Cardiac fibroblast (primary cell): ENCODE results near the gene GDPD1.
"Not testable (repeated sequence)": the region's sequence is repeated elsewhere in the genome, so short reads cannot be mapped to it uniquely, and the experiment has no call there.

Experiments used
- DNase-seq, 2 donors: peaks; one replicate each; pipeline versions ENCODE4 v3.0.0 to v3.0.0-alpha.2; 2010; ENCODE audit warnings: low read depth in 2 of 2
- H3K4me3 ChIP-seq, 2 donors: replicated peaks in 1 of 2; 1 replicate in 1 of 2; 2 replicates in 1 of 2; pipeline ENCODE4 v1.5.1; 2011; ENCODE audit warnings: low read depth in 2 of 2, low read length in 2 of 2, mild to moderate bottlenecking in 2 of 2, moderate library complexity in 1 of 2
- CTCF ChIP-seq: IDR thresholded peaks from one replicate; pipeline ENCODE4 v1.5.1; 2011; ENCODE audit warnings: low read depth, mild to moderate bottlenecking, low read length, inconsistent platforms

The GDPD1 gene

GRCh38 chr17:59310263-59310920 lies 90.1 kb downstream of the GDPD1 start:
- TF ChIP-seq CTCF: no peak
- no peak for DNase-seq
- H3K4me3 ChIP-seq: no peak overlapping the region

GRCh38 chr17:59311051-59311468 lies 90.7 kb downstream of the GDPD1 start:
- peak; percentile 69 to 73 for DNase-seq
- TF ChIP-seq CTCF: peak; percentile 71
- no peak overlapping the region for H3K4me3 ChIP-seq

GRCh38 chr17:59311521-59311920 lies 91.2 kb downstream of the GDPD1 start:
- DNase-seq, H3K4me3 ChIP-seq: not testable (repeated sequence)

GRCh38 chr17:59315866-59316265 lies 95.6 kb downstream of the GDPD1 start:
- no peak overlapping the region for H3K4me3 ChIP-seq
- no peak for DNase-seq
- no peak for TF ChIP-seq CTCF
